GM21717 (cell line): ENCODE measurements around the gene SHANK1.

Experiments
- ATAC-seq: cut with Tn5 transposase; IDR thresholded peaks from one replicate; pipeline ENCODE4 v1.9.1; 2021; ENCODE audit warnings: mild to moderate bottlenecking, moderate library complexity; ENCODE audit not compliant: unreplicated experiment

Gene SHANK1

DNA sequence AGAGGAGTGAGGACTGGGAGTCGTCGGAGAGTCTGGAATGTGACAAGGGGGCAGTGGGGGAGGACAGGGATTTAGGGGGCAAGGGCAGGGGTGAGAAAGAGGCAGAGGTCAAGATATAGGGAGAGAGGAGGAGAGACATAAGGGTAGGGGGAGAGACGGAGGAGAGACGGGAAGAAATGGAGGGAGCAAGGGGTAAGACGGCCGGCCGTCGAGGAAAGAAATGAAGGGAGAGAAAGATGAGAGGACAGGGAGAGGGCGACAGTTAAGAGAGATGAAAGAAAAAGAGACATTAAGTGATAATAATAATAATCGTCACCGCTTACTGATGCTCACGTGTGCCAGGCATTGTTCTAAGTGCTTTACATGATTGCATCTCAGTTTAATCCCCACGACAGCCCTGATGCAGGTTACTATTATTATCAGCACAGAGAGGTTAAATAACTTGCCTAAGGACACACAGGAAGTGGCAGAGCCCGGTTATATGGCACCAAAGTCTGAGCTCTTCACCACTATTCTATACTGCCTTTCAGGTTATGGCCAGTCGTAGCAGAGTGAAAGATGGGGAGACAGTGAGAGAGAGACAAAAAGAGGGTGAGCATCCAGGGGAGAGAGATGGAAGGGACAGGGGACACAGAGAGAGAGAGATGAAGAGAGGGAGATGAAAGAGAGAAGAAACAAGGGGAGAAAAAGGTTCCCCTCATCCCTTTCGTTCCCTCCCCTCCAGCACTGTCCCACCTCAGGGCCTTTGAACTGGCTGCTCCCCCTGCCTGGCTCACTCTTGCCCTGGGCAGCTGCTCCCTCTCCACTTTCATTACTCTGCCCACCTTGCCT, 56.7 kb downstream of the SHANK1 start:
- ATAC-seq: no peak

- no peak for ATAC-seq
These were observed 57.6 kb downstream of the SHANK1 start for GRCh38 chr19:50661766-50662650.

DNA sequence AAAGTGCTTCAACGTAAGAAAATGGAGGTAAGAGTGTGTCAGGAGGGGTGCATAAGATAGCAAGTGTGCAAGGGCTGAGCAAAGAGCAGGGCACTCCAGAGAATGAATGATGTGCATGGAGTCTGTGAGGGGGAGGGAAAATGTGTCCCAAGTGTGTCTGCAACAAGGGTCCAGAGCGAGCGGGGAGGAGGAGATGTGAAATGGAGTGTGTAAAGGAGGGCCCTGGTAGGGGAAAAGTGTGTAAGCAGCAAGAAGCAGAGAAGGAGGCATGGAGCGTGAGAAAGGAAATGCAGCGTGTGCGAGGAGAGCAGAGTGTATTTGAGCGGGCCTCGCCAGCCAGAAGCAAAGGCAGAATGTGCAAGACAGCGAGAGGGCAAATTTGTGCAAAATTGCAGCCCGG, 58.6 kb downstream of the SHANK1 start:
- ATAC-seq: no peak

DNA sequence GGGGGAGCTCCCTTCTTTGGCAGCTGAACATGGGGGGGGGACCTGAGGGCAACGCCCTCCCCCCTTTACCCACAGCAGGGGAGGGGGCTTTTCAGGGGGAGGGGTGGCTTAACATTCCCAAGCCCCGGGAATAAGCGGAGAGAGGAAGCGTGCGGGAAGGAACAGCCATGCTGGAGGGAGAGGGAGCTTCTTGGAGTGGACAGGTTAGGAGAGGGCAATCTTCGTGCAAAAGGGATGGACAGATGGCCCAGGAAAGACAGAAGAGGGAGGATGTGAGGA, 59.6 kb downstream of the SHANK1 start:
- no peak for ATAC-seq

- ATAC-seq: no peak
These were observed 60.1 kb downstream of the SHANK1 start for GRCh38 chr19:50659318-50660087.

GRCh38 chr19:50658441-50659317, 60.9 kb downstream of the SHANK1 start:
- ATAC-seq: no peak

DNA sequence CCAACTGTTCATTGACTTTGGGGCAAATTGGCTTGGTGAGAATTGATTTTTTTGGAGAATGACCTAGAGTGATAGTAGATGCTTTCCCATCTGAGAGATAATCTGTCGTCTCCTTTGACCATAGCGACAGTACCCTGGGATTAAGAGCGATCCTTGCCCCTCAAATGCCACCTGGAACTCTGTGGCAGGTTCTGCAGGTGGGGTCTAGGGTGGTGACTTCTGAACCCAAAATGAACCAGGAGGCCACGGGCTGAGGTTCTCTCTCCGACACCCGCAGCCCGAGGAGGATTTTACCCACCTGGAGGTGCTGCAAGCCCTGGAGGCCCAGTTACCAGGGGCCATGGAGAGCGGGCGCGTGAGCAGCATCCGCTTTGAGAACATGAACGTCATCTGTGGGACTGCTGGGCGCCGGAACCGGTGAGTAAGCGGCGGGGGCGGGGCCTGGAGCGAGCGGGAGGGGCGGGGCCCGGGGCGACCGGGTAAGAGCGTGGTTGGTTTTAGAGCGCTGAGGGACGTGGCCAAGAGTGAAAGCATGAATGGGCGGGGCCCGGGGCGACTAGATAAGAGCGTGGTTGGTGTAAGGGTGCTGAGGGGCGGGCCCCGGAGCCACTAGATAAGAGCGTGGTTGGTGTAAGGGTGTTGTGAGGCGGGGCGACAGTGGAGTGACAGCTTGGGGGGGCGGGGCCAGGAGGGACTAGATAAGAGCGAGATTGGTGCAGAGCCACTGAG, 61.7 kb downstream of the SHANK1 start:
- no peak for ATAC-seq

- ATAC-seq: no peak
These were observed 62.4 kb downstream of the SHANK1 start for GRCh38 chr19:50657222-50657669.

- no peak for ATAC-seq
These were observed 64.7 kb downstream of the SHANK1 start for GRCh38 chr19:50654882-50655281.

DNA sequence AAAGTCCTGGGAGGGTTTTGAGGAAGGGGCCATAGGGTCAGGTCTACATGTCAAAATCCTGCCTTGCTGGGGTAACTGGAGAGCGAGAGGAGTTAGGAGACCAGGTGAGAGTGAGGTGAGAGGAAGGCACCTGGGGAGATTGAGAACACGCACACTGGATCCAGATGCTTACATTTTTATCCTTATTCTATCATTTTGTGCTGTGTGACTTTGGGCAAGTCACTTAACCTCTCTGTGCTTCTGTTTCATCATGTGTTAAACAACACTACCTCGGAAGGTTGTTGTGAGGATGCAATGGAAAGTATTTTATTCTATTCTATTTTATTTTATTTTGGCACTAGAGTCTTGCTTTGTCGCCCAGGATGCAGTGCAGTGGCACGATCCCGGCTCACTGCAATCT, 66.9 kb downstream of the SHANK1 start:
- no peak for ATAC-seq

GRCh38 chr19:50651174-50651573, 68.4 kb downstream of the SHANK1 start:
- no peak for ATAC-seq

DNA sequence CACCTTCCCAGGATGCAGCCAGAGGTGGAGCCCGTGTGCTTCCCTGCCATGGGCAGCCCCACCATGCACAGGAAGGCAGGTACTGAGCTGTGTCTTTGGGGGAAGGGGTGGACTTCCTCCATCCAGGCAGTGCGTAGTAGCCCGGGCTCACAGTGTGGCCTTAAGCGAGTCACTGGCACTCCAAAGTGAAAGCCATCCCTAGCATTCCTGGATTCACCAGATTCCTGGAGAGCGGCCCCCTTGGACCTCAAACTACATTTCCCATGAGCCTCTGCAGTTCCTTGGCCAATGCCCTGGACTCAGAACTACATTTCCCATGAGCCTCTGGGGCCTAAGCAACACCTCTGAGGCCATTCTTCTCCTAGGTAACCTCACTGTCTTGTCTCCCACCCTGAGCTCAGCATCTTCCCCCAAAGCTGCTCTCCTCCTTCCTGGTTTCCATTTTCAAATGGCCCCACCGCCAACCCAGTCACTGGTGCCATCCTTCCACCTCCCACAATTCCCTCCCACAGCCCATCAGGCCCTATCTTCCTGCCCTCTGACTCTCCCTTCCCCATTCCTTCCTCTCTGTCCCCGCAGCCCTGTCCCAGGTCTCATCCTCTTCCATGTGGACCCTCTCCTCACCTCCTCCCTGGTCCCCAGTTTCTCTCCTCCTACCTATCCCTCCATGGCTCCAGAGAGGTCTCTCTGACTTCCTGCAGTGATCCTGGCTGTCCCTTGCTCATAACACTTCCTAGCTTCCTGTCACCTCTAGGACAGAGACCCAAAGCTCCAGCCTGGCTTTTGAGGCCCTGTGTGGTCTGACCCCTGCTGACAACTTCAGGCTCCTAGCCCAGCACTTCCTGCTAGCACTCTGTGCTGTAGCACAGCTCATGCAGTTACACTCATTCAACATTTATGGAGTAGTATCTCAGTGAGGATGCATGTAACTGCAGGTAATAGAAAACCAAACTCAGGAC, 69.9 kb downstream of the SHANK1 start, which contains the start of gene C19orf81:
Gene C19orf81 (plus strand): TSS at position 13 of the 959 bp plus-strand sequence. CDS start 0 bp downstream, at position 13.
- no peak for ATAC-seq

DNA sequence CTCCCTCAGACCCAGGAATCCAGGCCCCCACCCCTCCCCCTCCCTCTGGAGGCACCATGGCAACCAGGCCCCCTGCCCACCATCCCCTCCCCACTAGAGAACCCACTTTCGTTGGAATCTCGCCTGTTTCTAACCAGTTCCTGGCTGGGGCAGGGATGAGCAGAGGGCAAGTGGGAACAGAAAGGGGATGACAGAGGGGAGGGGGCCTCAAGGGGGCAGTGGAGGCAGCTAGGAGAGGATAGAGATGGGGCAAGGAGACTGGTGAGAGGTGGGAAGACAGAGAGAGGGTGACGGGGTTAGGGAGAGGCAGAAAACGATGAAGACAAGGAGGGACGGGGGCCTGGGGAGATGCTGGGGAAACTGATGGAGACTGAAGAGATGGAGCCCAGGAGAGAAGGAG, 70.9 kb downstream of the SHANK1 start:
- no peak for ATAC-seq

DNA sequence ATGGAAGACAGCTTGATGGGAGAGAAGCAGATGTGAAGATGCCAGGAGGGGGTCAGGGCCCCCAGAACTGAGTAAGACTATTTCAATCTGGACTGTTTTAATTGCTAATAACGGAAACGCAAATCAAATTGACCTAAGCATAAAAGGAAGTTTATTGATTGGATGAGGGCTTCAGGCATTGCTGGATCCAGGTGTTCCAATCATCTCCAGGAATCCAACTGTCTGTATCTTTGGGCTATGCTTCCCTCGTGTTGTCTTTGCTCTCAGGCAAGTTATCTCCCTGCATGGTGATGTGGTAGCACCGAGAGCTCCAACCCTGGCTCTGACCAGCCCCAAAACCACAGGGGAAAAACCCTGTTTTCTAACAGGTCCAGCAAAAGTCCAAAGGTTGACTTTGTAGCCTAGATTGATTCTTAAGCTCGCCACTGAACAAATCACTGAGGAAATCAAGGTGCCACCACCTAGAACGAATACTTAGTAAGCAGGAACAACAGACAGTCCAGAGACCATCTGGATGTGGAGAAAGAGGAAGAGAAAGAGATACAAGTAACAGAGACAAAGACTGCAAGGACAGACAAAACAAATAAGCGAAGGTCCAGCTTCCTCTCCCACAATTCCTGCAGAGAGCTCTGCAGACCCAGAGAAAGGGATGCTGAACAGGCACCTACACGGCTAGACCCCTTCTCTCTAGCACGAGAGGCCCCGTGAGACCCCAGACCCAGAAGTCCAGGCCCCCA, 71.6 kb downstream of the SHANK1 start:
- ATAC-seq: no peak

GRCh38 chr19:50646074-50646807, 73.4 kb downstream of the SHANK1 start:
- ATAC-seq: no peak

DNA sequence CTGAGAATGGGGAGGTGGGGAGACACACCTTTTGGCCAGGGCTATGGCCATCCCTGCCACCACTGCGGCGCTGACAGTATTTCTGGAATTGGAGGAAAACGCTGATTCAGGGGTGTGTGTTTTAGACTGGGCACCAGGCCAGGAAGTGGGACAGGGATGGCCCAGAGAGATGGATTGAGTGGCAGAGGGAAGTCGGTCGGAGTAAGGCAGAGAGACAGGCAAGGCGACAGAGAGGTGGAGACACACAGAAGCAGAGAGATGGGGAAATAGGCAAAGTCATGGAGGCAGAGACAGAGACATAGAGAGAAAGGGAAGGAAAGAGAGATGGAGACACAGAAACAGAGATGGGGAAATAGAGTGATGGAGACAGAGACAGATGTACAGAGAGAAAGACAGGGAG, 74.5 kb downstream of the SHANK1 start:
- ATAC-seq: no peak

GRCh38 chr19:50644315-50644915, 75.2 kb downstream of the SHANK1 start:
- no peak for ATAC-seq
